HG02840 (cell line): ENCODE measurements around the gene ZBTB38.

ENCODE experiments used
- ATAC-seq: cut with Tn5 transposase; IDR thresholded peaks from one replicate; pipeline ENCODE4 v1.9.1; 2021; ENCODE audit warnings: mild to moderate bottlenecking, moderate library complexity, moderate number of reproducible peaks; ENCODE audit not compliant: unreplicated experiment, low FRiP score

The ZBTB38 gene, protein sequence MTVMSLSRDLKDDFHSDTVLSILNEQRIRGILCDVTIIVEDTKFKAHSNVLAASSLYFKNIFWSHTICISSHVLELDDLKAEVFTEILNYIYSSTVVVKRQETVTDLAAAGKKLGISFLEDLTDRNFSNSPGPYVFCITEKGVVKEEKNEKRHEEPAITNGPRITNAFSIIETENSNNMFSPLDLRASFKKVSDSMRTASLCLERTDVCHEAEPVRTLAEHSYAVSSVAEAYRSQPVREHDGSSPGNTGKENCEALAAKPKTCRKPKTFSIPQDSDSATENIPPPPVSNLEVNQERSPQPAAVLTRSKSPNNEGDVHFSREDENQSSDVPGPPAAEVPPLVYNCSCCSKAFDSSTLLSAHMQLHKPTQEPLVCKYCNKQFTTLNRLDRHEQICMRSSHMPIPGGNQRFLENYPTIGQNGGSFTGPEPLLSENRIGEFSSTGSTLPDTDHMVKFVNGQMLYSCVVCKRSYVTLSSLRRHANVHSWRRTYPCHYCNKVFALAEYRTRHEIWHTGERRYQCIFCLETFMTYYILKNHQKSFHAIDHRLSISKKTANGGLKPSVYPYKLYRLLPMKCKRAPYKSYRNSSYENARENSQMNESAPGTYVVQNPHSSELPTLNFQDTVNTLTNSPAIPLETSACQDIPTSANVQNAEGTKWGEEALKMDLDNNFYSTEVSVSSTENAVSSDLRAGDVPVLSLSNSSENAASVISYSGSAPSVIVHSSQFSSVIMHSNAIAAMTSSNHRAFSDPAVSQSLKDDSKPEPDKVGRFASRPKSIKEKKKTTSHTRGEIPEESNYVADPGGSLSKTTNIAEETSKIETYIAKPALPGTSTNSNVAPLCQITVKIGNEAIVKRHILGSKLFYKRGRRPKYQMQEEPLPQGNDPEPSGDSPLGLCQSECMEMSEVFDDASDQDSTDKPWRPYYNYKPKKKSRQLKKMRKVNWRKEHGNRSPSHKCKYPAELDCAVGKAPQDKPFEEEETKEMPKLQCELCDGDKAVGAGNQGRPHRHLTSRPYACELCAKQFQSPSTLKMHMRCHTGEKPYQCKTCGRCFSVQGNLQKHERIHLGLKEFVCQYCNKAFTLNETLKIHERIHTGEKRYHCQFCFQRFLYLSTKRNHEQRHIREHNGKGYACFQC (N-terminal part only)

GRCh38 chr3:141368062-141368924 is at the start of gene ZBTB38:
Gene ZBTB38 (plus strand): TSS chr3:141368504. CDS start chr3:141442389, 73,885 bp downstream.
- no peak for ATAC-seq

DNA sequence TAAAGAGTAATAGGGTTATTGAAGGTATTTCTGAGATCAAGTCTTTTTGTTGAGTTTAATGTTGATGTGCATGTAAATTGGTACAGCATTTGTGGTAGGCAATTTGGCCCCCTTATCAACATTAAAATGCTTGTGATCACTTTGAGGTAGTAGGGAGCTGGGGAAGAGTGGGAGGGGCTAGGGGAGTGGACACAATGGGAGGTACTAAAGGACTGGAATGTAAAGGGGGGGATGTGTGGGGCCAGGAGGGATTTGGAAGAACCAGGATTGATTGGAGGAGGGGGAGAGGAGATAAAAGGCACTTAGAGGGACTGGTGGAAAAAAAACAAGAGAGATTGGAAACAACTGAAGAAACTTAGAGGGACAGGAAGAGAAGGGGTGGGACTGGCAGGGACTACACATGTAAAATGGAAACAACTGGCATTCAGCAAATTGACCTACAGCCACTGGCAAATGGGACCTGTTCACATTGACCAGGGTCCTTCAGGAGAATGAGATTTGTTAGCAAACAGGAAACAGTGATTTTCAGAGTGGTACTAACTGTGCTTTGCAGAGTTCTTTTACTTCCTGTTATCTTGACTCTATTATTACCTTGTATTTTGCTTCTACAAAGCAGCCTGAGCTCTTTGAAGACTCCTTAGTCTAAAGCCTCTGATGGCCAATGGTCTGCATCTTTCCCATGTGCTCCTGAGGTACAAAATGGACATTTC is 47.8 kb upstream of the ZBTB38 start:
- ATAC-seq = no peak

GRCh38 chr3:141321109-141321497 is 47.2 kb upstream of the ZBTB38 start:
- ATAC-seq = no peak

- no peak for ATAC-seq
Observed at GRCh38 chr3:141323936-141324704, 44.2 kb upstream of the ZBTB38 start.

GRCh38 chr3:141326123-141326522 is 42.2 kb upstream of the ZBTB38 start:
- no peak for ATAC-seq

- no peak for ATAC-seq
Observed at GRCh38 chr3:141326626-141327025, 41.7 kb upstream of the ZBTB38 start.

DNA sequence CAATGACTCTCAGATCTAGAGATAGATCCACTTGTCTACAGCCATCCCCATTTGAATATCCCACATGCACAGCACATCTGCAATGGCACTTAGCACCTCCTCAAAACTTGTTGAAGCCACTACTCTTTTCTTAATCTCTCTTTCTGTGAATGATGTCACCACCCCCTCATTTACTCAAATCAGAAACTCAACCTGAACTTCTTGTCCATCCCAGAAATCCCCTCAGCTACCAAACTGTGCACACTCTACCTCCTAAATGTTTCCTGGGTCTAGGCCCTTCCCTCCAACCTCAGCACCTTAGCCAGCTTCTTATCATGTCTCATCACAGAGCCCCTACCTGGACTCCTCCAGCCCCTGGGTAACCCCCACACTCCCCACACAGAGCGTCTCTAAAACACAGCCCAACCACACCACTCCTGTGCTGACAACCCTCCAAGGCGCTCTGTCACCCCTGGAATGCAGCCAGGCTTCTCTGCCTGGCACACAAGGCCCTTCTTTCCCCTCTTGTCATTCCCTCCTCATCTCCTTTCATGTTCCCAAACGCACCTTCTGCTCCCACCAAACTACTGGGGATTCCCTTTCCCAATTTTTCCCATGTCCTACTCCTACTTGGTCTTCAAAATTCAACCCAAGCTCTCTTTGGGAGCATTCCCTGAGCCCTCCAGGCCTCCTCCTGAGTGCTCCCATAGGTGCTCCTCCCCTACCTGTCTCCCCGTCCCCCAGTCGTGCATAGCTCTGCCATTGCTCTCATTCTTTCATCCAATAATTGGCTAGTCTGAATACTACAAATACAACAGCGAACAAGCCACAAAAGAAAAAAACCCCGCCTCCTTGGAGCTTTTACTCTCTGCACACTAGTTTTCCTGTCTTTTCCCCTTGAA is 39.8 kb upstream of the ZBTB38 start:
- ATAC-seq = no peak

- no peak for ATAC-seq
Observed at GRCh38 chr3:141330235-141330634, 38.1 kb upstream of the ZBTB38 start.

DNA sequence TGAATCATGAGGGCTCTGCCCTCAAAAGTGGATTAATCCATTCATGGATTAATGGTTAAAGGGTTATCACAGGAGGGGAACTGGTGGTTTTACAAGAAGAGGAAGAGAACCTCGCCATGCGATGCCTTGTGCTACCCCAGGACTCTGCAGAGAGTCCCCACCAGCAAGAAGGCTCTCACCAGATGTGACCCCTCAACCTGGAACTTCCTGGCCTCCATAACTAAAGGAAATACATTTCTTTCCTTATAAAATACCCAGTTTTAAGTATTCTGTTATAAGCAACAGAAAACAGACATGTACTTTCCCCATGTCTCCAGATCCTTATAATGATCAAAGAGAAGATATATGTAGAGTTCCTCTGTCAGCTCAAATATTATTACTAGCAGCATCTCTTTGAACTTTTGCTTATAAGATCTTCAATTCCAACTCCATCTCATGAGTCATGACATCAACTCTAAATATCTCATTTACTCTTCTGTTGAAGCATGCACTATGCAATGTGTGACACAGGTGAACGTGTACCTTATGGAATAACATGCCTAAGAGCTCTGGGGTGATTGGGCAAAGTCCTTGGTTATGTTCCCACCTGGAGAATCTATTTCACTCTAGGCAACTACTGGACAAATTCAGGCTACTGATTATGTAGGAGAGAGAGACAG is 37.5 kb upstream of the ZBTB38 start:
- ATAC-seq = no peak

- no peak for ATAC-seq
Observed at GRCh38 chr3:141331377-141332318, 36.7 kb upstream of the ZBTB38 start.

DNA sequence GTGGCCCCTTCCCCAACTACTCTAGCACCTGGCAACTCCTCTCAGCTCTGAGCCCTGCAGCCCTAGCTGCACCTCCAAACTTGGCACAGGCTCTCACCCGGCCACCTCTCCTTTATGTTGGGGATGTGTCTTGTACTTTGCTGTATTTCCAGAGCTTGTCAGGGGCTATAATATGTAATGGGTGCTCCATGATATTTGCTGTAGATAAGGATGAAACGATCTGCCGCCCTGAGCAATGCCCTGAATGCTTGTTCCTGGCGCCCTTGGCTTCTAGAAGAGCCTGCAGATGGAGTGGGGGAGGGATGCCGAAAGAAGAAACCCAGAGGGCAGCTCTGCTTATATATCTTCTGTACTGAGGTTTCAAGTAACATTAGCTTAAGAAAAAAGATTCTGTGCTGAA is 35.9 kb upstream of the ZBTB38 start:
- no peak for ATAC-seq

DNA sequence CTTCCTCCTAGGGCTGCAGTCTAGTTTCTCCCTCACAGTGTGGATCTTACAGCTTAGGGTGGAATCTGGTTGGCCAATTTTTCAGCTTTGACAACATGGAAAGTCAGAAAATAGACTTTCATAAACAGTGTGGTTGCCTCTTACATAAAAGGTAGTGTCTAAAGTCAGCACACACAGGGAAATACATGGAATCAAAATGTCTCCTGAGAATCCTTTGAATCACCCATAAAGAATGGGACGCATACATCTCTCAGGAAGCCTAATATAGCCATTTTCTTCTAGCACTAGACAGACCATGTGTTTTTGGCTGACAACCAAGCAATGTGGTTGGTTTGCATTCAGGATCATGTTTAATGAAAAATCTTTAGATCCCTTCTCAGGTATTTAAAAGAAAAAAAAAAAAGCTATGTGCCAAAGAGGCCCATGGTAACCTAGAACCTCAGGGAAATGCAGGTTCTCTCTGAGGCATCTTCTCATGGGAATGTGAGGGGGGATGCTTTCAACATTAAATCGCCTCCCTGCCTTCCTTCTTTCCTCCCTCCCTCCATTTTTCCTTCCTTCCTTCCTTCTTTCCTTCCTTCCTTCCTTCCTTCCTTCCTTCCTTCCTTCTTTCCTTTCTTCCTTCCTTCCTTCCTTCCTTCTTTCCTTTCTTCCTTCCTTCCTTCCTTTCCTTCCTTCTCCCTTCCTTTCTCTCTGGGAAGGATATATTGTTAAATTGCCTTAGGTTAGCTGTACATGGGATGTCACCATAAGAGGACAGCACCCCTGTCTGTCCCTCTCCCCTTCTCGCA is 34.3 kb upstream of the ZBTB38 start:
- ATAC-seq = no peak

- no peak for ATAC-seq
Observed at GRCh38 chr3:141334627-141335250, 33.6 kb upstream of the ZBTB38 start.

GRCh38 chr3:141335531-141336061 is 32.7 kb upstream of the ZBTB38 start:
- no peak for ATAC-seq
